Epidermal melanocyte (primary cell): ENCODE results near the gene MAS1.

Source experiments
- DNase-seq: peaks from one replicate; pipeline ENCODE4 v3.0.0; 2011; ENCODE audit warnings: low spot score; ENCODE audit not compliant: insufficient read length

Gene MAS1

DNA sequence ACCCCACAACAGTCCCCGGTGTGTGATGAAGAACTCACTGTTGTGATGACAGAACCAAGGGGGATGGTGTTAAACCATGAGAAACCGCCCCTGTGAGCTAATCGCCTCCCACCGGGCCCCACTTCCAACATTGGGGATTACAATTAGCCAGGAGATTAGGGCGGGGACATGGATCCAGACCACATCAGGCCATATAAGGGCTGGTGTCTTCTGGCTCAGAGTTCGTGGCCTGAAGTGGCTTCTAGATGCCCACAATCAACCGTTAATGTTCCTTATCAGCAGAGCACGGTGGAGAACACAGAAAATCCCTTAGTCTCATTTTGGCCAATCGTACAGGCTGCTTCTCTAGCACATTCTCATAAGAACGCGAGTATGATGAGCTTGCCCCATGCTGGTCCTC, 10.9 kb upstream of the MAS1 start:
- no peak for DNase-seq

DNA sequence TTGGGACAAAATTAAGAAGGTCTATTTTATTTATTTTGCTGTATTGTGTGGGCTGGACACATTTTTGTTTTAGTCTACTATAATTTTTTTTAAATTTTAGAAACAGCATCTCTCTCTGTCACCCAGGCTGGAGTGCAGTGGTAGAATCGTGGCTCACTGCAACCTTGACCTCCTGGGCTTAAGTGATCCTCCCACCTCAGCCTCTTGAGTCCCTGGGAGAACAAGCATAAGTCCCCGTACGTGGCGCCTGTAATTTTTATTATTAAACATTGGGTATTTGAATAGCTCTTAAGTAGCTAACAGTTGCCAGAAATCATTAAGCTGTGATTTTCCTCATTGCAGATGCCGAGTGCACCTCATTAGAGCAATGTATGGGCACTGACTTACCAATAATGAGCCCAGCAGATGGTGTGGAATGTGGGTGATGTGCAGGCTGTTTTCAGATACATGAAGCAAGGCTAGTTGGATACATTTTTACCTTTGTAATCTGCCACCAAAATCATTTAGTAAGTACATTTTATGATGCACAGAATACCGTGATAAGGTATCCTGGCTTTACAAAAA, 10.3 kb upstream of the MAS1 start:
- DNase-seq, result no peak

DNA sequence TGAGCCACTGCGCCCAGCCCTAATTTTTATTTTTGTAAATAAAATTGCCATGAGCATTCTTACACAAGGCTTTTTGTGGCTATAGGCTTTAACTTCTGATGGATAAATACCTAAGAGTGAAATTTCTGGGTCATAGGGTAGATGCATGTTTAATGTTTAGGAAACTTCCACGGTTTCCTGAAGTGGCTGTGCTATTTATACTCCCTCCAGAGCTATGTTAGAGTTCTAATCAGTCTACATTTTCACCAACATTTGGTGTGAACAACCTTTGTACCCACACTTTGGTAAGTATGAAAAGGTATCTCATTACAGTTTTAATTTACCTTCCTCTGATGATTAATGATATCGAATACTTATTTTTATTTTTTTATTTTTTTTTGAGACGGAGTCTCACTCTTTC, 6.1 kb upstream of the MAS1 start:
- no peak for DNase-seq

DNA sequence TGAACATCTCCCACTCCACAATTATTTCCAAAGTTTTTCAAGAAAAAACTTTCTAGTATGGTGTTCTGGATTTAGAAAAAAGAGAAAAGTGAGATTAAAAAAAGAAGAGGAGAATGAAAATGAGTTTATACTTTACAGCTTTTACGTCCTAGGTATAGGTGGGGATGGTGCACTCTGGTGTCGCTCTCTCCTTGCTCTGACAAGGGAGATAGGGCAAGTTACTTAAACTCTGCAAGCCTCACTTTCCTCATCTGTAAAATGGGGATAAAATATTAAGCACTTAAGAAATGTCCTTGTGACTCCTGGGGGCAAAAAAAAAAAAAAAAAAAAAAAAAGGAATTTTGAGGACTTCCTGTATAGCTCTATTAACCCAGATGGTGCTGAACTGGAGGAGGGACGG, 4.5 kb upstream of the MAS1 start:
- no peak for DNase-seq

DNA sequence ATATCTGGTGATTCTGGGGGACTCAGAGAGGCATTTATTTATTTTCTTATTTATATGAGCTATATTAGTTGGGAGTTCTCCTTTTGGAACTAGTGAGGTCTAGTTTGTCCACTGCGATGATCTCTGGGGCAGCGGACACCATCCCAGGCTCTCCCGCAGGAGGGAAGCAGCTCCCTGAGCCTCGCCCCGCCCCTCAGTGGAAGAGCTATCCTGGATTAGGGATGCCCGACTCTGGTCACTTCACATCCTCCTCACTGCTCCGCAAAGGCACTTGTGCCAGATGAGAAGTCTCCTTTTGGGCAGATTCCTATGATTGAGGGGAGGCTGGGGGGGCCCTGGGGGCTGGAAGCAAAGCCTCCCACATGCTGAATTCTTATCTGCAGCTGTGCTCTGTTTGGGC, 3.6 kb upstream of the MAS1 start:
- no peak for DNase-seq

DNA sequence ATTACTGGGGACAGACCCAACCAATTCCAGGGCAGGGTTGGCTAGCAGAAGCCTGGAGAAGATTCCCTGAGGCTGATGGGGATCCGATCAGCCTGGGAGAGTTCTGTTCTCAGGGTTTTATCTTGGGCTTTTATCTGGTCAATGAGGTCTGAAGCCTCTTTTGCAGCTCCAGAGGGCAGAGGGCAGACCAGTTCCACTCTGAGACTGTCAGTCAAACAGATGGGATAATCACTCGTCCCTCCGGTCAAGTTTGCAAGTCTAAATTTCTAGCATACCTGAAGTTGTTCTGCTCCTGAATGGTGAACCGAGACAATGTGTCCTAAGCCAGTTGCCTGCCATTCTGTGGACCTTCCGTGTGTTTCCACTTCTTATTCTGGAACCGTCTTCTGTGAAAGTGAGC, 3.0 kb upstream of the MAS1 start:
- no peak for DNase-seq

DNA sequence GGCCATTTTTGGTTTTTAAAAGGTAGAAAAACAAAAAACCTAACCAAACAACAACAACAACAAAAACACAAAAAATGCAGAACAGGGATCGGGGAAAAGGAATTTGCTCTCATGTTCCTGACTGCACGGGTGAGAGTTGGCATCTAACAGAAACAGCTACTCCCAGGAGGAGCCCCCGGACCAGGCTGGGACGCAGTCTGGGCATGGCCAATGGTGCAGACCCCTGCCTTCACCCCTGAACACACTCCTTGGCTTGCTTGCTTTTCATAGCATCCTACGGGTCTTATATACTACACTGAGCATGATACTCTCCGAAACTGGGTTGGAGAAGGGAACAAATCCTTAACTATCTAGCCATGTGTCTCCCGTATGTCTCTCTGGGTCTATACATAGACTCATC, 587 bp upstream of the MAS1 start:
- DNase-seq, result no peak

DNA sequence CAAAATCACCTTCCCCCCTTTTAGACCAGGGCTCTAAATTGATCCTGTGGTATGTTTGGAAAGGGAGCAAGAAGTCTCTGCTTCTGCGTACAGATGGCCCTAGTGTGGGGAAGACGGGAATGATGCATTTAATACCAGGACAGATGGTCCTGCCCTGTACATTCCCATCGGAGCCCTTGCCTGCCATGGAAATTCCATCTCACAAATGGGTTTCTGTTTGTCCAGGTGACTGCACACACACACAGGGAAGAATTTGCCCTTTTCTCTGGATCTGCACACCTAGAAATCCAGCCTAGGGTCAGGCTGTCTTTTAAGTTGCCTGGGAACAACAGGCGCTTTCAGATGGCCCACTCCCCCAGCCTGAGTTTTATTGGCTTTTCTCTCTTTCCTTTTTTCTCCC, 1.3 kb downstream of the MAS1 start:
- no peak for DNase-seq

DNA sequence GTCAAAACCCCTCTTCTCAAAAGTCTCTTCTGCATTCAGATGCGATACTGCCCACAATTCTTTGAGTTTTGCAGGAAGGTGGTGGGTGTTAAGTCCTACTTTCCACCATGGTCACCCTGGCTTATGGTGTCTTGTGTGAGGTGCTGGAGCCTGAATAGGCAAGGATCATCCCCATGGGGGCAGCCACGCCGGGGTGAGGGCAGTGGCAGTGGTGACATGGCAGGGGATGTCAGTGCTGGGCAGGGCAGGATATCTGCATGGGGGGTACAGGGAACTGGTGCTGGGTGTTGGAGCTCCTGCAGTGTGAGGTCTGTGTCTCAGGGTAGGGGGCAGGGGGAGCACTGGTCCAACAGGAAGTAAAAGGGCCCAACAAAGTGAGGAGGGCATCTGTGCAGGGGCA, 2.3 kb downstream of the MAS1 start:
- DNase-seq, result no peak

DNA sequence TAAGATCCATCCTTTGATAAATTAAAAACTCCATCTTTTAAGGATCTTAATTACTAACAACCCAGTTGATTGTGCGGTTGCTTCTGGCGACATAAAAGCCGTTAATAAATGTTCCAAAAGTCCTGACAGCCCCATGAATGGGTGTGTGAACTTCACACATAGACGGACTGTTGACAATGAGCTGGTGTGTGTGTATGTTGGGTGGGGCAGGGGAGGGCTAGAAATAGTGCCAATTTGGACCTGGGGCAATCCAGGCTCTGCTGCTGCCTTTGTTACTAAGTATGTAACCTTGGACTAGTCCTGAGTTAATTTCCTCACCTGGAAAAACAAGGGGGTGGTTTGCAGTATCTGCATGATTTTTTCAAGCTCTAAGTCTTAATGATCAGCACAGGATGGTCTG, 4.2 kb downstream of the MAS1 start:
- no peak for DNase-seq

DNA sequence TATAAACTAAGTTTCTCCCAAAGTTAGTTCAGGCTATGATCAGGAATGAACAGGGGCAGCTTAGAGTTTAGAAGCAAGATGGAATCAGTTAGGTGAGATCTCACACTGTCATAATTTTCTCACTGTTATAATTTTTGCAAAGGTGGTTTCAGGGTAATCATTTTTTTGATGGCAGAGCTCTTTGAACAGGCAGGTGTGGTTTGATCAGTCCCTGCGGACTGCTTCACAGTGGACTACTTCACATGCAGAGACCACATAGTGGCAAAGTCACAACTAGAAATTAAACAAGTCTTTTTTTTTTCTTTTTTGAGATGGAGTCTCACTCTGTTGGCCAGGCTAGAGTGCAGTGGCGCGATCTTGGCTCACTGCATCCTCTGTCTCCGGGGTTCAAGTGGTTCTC, 6.8 kb downstream of the MAS1 start:
- no peak for DNase-seq

DNA sequence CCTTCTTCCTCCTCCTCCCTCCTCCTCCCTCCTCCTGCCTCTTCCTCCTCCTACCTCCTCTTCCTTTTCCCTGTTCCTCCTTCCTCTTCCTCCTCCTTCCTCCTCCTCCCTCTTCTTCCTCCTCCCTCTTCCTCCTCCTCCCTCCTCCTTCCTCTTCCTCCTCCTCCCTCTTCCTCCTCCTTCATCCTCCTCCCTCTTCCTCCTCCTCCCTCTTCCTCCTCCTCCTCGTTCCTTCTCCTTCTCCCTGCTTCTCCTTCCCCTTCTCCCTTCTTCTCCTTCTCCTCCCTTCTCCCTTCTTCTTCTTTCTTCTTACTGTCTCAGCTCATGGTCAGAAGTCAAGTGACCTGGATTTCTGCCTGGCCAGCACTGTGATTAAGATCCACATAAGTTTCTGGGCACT, 7.7 kb downstream of the MAS1 start:
- no peak for DNase-seq

DNA sequence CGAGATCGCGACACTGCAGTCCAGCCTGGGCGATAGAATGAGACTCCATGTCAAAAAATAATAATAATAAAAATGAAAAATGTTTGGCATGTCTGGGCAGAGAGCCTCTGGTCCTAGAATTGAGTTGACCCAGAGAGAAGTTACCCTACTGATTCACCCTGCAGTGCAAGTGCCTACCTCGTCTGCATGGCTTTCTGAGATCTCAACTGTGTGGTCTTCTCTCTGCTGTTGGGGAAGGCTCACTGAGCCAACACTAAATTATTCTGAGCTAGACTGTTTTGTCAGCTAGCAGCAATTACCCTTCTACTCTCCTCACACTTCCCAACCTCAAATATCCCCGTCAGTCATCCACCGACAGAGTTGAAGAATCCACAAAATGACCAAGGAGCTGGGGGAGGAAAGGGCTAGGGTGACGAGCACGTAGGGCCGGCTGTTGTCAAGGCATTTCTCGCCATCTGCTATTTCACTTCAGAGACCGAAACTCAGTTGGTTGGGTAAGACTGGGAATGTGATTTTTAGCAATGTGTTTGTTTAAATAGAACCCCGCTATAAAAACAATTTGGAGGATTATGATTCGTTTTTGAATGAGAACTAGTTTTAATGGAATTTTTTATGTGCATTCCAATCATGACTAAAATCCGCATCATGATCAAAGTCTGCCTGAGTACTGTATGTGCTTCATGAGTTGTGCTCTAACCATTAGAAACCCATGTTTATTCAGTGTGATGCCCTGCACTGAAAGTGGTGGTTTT, 9.4 kb downstream of the MAS1 start:
- peak; percentile 46 for DNase-seq

DNA sequence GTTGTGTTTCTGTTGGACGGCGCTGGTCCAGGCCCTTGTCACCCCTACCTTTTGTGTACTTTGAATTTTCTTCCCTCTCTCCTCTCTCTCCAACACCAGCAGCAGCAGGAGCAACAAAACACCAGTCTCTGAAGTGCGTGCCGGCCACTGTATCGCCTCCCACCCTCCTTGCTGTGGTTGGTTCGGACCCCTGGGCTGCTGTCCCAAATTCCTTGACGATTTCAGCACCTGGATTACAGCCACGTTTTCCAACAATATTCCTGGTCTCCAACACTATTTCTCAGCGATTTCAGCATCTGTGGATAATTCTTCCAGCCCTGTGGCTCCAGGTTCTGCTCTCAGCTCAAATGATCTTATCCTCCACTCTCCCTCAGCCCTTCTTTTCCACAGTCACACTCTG, 11.8 kb downstream of the MAS1 start:
- no peak for DNase-seq

DNA sequence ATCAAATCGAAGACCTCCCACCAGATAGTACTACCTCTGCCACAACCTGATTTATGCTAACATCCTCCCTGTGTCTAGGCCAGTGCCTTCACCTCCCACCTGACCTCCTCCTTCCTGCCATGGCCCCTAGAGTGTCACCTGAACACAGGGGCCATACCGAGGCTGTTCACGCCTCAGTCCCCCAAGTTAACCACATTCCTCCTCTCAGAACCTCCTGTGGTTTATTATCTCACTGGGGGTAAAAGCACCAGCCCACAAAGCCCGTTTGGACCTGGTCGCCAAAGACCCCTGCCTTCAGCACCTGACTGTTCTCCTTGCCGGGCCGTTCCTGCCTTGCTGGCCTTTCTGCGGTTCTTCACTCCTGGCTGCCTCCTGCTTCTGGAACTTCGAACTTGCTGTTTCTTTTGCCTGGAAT, 13.7 kb downstream of the MAS1 start:
- no peak for DNase-seq

DNA sequence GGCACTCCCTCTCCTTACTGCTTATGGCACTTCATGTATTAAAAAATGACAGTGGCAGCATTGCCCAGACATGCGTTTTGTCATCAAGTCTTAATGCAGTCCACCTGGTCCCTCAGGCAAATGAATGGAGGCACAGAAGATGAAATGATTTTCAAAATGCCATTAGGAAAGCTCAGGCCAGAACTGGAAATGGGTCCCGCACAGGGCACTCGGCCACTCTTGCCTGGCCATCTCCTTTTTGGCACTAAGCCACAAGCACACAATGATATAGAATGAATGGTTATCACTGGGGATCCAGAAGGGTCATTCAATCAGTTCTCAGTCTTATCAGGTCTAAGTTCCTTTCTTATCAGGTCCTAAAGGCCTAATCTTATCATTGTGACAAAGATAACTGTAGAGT, 15.6 kb downstream of the MAS1 start:
- DNase-seq, result no peak

DNA sequence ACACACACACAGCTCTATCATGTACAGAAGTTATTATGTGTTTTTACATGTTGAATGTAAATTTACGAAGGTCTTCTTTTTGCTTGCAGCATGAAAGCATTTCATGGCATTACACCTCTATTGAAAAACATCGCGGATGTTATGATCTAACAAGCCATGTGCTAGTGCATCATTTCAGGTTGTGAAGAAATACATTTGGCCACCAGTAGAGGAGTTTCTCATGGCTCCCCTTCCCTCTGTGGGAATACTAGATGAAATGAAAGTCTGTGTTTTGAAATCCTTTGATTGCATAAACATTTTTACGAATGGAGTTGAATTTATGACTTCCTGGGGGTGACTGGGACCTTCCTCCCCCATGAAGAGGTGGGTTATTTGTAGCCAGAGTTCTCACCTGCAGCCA, 17.7 kb downstream of the MAS1 start:
- DNase-seq, result no peak

DNA sequence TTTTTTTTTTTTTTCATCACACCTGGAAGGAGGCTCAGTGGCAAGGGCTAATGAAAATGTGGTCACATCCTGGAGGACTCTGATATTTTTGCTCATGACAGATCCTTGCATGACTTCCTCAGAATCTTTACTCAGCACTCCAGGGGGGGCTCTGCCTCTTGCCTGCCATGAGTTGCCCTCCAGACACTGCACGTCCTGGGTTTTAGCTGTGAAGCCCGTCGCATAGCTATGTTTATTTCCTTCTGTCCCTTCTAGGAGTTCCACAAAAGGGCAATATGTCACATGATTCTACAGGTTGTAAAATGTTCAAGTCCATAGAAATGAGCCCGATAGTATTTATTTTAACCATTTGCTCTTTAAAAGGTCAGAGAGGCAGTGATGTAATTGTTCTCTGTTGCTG, 18.2 kb downstream of the MAS1 start:
- DNase-seq, result no peak

DNA sequence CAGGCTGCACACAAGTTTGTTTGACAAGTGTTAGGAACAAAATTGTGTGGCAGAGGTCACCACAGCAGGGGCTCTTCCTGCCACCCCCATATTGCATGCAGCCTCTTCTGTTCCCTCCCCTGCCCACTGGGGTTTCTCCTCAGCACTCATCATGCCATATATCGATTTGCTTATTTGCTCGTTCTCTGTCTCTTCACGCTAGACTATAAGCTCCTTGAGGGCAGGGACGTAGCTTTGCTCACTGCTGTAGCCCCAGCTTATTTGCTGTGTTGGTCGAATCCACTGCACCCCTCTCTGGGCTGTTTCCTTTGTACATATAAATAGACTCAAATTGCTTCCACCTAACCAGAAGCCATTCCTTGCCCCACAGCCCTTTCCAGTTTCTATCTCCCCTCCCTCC, 19.6 kb downstream of the MAS1 start:
- no peak for DNase-seq

DNA sequence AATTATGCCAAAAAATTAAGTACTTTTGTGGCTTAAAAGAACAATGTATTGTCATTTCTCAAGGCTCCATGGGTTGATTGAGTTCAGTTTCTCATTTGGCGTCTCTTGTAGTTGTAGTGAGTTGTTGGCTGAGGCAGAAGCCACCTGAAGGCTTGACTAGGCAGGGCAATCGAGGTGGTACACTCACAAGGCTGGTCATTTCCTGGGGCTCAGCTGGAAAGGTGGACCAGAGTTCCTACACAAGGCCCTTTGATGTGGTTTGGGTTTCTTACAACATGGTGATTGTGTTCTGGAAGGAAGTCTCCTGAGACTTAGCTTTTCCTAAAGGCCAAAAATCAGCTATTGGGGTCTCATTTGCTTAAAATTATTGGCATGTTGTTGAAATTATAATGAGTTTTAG, 22.6 kb downstream of the MAS1 start:
- DNase-seq, result no peak

DNA sequence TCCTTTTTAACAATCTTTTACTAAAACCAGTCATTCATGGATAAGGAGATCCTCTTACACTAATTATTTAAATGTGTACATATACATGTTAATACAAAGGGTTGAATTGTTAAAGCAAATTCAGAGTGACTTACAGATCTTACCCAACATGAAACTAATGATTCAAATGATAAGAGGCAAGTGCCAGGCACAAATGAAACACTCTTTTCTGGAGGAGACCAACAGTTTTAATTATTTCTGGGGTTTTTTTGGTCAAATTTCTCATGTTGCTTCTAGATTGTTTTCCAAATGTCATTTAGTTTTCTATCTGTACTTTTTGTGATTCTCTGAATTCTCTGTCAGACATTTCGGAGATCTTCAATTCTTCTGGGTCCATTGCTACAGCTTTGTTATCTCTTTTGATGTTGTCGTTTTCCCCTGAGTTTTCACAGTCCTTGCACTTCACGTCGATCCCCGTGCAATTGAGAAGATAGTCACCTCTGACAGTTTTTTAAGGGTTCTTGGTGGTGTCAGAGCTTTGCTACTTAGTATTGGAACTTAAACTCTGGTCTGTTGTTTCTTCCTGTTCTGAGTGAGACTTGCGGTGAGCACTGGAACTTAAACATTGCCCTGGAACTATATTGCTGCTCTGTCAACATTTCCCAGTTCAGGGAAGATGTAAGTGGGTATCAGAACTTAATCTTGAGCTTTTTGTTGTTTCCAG, 23.2 kb downstream of the MAS1 start:
- no peak for DNase-seq

DNA sequence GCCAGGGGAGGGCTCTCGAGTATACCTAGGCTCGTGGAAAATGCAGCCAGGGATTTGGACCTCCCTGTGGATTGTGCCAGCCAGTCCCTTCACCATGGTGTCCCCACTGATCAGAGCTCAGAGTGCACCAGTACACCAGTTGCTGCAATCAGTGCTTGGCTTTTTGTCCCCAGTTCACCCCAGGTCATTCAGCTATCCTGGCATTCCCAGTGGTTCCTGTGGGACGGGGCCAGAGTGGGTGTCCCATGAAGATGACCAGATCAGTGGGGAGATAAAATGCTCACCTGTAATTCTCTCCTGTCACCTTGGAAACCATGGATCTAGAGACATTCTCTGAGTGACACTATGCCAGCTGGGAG, 23.8 kb downstream of the MAS1 start:
- no peak for DNase-seq

DNA sequence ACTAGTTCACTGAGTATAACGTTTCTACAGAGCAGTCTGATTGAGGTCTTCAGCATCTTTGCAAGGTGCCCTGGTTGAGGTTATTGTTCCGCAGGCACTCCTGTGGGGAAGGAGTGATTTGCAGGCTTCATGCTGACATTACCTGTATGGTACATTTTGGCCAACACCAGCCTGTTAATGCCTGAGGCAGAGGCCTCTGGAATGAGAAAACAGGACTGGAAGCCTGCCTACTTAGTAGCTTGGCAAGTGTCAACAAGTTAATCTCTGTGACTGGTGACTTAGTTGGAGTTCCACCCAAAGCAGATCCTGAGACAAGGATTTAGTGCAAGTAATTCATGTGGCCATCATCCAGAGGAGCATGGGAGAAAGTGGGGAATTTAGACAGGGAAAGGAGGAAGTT, 24.6 kb downstream of the MAS1 start:
- no peak for DNase-seq
